ENCODE results near the gene KAZN.
"Not testable (repeated sequence)": the region's sequence is repeated elsewhere in the genome, so short reads cannot be mapped to it uniquely, and the experiment has no call there.

Gene KAZN

GRCh38 chr1:14598498-14599182 is at the start of gene KAZN:
KAZN (plus strand) TSS chr1:14598685.
- no peak for DNase-seq (ENCODE audit: low read depth)

DNA sequence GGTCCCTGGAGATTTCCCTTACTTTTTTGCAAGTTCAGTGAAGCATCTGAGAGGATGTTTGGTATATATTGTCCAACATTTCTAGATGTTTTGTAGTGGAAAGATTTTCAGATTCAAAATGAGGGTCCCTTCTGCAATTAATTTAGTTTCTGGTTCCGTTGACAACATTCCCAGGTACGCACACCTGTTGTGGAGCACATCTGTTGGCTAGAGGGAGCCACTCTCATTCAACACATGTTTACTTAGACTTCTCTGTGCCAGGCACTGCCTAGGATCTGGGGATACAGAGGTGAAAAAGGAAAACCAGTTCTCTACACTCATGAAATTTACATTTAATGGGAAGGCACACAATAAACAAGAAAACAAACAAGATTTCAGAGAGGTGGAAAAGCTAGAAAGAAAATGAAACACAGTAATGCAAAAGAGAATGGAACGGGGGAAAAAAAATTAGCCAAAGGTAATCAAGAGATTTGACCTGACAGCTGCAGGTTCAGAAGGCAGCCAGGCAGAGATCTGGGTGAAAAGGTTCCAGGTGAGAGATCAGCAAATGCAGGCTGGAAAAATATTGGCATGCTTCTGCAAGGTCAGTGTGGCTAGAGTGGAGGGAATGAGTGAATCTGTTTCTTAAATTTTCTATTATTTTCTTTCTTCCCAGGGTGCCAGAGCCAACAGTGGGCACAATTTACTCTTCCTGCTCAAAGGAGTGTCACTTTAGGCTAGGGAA is 48.4 kb upstream of the KAZN start:
- no peak for DNase-seq (ENCODE audit: low read depth)

DNA sequence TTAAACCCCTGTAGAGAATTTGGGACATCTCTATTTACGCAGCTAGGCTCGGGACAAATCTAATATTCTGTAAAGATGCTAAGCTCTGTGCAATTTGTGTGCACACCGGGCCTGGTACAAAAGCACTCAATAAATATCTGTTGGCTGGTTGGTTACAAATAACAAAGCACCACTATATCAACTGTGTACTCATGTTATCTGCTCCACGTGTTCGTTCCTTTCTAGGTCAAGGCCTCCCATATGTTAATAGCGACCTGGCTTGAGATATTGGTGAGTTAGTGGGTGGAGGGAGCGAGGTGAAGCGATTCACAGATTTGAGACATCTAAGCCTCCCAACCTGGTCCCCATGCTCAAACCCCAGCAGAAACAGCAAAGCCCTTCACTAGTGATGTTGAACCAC is 47.1 kb upstream of the KAZN start:
- DNase-seq (ENCODE audit: low read depth) = no peak

DNA sequence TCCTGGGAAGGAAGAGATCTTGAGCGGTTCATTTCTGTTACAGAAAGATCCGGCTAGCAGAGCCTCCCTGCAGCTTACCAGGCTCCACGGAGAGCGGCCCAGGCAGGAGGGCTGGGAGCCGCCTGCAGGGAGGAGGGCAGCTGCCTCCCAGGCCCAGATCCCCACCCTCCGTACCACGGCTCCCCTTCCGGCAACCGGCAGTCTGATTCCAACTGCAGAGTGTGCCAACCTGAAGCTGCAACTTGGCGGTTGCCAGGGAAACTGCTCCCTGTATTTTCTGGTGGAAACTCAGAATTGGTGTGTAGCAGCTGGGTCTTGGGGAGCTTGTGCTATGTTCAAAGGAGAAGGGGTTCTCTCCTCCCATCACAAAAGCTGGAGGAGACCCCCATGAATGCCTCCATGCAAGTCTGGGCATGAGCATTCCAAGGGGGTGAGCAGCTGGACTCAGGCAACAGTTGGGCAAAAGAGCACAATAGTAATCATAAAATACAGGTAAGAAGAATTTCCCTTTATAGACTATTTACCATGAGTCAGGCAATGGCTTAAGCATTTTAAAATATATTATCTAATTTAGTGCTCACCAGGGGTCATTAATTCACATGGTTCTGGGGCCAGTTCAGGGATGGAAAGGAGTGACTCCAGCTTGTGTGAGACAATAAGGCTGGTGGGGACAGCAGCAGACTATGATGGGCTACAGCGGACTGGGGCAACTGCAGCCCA is 46.1 kb upstream of the KAZN start:
- no peak for DNase-seq (ENCODE audit: low read depth)

- DNase-seq (ENCODE audit: low read depth) = peak; percentile 84
Measured at GRCh38 chr1:14553711-14554110, 44.8 kb upstream of the KAZN start.

GRCh38 chr1:14555091-14555490 is 43.4 kb upstream of the KAZN start:
- DNase-seq (ENCODE audit: low read depth) = no peak

DNA sequence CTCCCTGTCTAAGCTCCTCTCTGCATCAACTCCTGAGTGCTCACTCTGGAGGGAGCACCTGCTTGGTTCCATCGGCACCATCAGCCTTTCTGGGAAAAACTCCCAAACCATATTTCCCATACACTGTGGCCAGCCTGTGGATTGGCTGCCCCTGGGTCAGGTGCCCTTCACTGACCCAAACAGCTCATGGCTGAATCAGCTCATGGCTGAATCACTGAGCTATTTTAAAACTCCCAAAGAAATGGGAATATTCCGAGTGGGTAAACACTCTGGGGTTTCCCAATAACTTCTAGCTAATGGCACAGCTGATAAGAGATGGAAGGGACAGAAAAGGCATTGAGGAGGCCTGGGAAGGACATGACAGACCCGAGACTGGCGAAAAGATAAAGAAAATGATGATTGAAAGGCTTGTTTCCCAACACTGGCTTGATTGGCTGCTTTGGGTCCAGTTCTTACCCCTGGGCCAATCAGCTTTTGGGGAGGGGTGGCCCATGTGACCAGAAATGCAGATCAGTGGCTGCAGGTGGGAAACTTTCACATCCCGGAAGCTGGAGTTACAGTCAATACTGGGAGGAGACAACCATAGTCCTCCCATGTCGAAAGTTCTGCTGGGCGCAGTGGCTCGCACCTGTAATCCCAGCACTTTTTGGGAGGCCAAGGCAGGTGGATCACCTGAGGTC is 37.3 kb upstream of the KAZN start:
- DNase-seq (ENCODE audit: low read depth) = peak; percentile 76

DNA sequence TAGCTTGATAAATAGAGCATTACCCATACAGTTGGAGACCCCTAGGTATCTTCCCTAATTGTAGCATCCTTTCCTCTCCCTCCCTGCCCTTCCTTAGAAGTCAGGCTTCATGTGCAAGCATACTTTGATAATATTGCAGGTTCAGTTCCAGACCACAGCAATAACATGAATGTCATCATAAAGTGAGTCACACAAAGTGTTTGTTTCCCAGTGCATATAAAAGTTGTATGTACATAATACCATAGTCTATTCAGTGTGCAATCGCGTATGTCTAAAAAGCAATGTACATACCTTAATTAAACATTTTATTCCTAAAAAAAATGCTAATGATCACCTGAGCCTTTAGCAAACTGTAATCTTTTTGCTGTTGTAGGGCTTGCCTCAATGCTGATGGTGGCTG is 33.4 kb upstream of the KAZN start:
- no peak for DNase-seq (ENCODE audit: low read depth)

DNA sequence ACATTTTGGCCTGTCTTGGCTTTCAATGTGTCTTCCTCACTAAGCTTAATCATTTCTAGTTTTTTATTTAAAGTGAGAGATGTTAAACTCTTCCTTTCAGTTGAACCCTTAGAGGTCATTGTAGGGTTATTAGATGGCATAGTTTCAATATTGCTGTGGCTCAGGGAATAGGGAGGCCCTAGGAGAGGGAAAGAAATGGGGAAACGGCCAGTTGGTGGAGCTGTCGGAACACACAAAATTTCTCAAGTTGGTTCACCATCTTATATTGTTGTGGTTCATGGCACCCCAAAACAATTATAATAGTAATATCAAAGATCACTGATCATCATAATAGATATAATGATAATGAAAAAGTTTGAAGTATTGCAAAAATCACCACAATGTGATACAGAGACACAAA is 31.4 kb upstream of the KAZN start:
- no peak for DNase-seq (ENCODE audit: low read depth)

DNA sequence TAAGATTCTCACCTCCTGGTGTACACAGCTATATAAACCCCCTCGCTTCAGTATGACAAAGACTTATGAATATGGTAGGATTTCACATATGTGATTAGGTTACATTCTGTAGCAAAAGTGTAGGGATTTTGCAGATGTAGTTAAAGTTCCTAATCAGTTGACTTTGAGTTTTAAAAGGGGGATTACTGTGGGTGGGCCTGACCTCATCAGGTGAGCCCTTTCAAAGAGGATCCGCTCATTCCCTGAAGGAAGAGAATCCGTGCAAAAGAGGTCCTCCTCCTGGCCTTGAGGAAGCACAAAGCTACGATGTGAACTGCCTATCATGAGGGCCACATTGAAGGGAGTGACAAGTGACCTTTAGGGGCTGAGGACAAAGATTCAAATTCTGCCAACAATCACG is 30.6 kb upstream of the KAZN start:
- DNase-seq (ENCODE audit: low read depth) = no peak

GRCh38 chr1:14568716-14569355 is 29.6 kb upstream of the KAZN start:
- DNase-seq (ENCODE audit: low read depth) = no peak

GRCh38 chr1:14570514-14570913 is 28.0 kb upstream of the KAZN start:
- DNase-seq (ENCODE audit: low read depth) = peak; percentile 9

DNA sequence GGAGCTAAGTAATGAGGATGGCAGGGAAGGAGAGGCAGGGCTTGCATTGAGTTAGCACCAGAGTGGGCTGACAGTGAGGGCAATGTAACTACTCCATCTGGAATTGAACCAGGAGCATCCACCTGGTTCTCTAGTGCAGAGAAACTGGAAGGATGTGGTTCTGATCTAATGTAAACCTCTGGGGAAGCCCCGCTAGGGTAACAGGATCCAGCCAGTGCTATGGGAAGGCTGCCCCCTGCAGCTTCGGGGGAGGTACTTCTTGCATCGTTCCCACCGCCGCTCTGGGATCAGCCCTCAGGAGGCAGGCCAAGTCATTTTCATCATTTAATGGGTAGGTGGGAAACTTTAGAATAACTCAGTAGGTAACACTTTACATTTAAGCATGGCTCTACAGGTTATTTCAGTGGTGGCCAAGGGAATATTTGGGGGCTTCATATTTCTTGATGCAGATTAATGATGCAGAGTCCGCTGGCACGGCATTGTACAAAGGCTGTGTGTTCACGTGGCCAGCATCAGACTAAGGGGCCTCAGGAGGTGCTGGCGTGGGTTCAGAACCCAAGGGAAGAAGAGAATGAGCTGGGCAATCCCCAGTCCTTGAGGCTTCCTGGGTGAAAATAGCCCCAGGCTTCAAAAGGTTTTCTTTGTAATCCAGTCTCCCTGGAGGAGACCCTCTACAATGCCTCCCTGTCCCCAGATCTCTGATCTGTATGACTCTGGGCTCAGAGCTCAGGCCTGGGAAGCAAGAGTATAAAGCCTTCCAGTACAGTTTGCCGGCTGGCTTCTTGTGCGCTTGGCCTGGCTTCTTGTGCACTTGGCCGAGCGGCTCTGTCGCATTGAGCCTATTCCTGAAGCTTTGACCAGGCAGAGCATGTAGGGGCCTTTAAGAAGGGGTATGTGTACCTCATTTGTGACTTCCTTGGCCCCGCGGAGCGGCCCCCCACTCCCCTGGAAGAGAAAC is 26.4 kb upstream of the KAZN start:
- DNase-seq (ENCODE audit: low read depth) = no peak

DNA sequence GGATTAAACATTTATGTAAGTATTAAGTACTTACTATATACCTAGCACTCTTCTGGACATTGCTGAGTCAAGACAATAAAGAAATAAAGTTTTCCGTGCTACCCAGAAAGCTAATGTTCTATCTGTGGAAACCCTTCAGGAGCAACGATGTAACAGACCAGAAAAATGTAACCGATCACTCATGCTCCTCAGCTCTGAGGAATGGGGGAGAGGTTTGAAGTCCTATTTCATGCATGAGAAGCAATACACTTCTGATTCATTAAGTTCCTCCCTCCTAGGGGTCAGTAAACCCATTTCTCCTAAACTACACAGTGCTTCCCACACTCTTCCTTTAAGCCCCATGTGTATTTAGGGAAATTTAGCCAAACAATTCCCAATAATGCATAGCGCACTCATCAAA is 25.6 kb upstream of the KAZN start:
- no peak for DNase-seq (ENCODE audit: low read depth)

GRCh38 chr1:14576155-14576554 is 22.3 kb upstream of the KAZN start:
- no peak for DNase-seq (ENCODE audit: low read depth)

DNA sequence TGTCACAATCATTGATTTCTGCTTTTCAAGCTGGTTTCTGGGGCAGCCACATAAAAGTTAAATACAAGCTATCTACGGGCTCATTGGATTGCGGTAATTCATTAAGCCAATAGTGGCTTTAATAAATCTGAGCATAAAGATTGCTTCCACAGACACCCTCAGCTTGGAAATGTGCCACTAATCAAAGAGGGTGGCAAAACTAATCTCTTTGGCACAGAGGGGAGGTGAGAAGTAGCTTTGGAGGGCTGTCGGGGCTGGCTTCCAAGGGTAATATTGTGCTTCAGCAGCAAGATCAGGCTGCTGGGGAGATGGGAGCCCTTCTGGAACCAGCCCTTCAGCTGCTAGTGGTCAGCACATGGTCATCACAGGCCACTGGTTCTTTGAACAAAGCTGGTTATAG is 21.2 kb upstream of the KAZN start:
- DNase-seq (ENCODE audit: low read depth) = no peak

DNA sequence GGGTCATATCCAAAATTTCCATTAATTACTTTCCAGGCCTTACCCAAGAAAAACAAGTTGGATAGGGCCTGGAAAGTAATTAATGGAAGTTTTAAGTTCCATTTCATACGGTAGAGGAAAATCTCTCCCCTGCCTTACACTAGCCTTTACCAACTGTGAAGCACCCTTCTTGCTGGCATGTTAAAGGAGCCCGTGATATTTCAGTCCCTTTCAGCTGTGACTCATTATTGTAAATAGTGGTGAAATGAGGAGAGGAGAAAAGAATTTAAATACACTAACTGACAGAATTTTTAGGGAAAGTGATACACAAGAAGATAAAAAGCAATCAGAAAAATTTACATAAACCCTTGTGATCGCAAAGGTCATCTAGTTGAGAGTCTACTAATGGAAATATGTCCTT is 20.3 kb upstream of the KAZN start:
- DNase-seq (ENCODE audit: low read depth) = no peak

- not testable (repeated sequence) for DNase-seq (ENCODE audit: low read depth)
Measured at GRCh38 chr1:14580295-14580694, 18.2 kb upstream of the KAZN start.

DNA sequence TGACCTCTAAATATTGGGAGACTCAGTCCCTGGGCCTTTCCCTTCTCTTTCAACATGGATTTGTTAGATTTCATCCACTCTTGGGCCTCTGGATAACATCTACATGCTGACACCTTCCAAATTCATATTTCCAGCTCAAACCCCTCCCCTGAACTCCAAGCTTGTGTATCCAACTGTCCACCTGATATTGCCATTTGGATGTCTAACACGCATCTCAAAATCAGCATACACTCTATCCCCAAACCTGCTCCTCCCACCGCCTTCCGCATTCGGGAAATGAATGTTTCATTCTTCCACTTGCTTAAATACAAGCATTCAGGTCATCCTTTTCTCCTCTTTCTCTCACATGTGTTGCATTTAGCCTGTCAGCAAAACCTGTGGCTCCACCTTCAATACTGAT is 17.5 kb upstream of the KAZN start:
- DNase-seq (ENCODE audit: low read depth) = no peak

DNA sequence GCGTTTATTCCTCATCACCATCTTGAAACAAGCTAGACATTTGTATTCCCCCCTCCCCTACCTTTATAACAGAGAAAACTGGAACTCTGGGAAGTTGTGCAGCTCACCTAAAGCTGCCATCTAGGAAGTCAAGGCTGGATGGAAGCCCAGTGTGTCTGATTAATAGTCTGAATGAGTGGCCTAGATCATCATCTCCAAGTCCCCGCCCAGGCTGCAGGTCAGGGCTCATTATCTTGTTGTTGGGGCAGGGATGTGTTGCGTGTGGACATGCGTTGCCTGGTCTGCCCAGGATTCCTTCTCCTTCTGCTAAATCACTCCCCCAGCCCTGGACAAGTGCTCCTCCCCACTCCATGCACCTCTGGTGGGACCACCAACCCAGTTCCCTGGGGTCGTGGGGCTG is 14.7 kb upstream of the KAZN start:
- DNase-seq (ENCODE audit: low read depth) = no peak

- no peak for DNase-seq (ENCODE audit: low read depth)
Measured at GRCh38 chr1:14585728-14586127, 12.8 kb upstream of the KAZN start.
